IMR-90 (cell line): Measurements from ENCODE around the gene PAK5. TPM values are rescaled to one million over a fixed set of nuclear protein-coding genes. Genes with fewer than 3 reads are reported as not detected.

ENCODE experiments used
- ATAC-seq: fragments of 200-7000 bp; cut with Tn5 transposase; 2 replicates; pipeline ENCODE4 v1.9.1; 2020; ENCODE audit warnings: low read depth, mild to moderate bottlenecking, moderate library complexity
- BruUV-seq: library from RNA; stranded (reverse); fragments of 400-500 nt; replicated peaks from 2 replicates; lab custom pipeline; 2021; lab: Mats Ljungman, UMichigan
- CTCF ChIA-PET: fragments of 300-600 bp; formaldehyde crosslinking; extraction: SDS; loops from one replicate; lab custom pipeline; 2021; ENCODE audit warnings: antibody characterized with exemption; lab: Yijun Ruan, JAX
- POLR2A ChIA-PET: fragments of 300-600 bp; sonication (Branson Sonifier 250); formaldehyde crosslinking; loops from one replicate; lab custom pipeline; 2022; ENCODE audit warnings: antibody characterized with exemption; ENCODE audit not compliant: unreplicated experiment; lab: Charles Lee
- DNase-seq: peaks from one replicate; pipeline ENCODE4 v3.0.0; 2013
- H2AFZ ChIP-seq: replicated peaks from 2 replicates; pipeline ENCODE3; 2013; ENCODE audit warnings: low read length, mild to moderate bottlenecking; ENCODE audit not compliant: poor library complexity
- H2AK5ac ChIP-seq: 2 replicates; pipeline ENCODE4 v1.6.1; 2013; ENCODE audit warnings: low read depth, low read length, inconsistent platforms
- H2AK9ac ChIP-seq: replicated peaks from 2 replicates; pipeline ENCODE3; 2013; ENCODE audit warnings: mild to moderate bottlenecking, low read depth, low read length, moderate library complexity; ENCODE audit not compliant: poor library complexity
- H2BK120ac ChIP-seq: 2 replicates; pipeline ENCODE4 v1.6.1; 2013; ENCODE audit warnings: low read depth, low read length, inconsistent platforms
- H2BK15ac ChIP-seq: 3 replicates; pipeline ENCODE4 v1.6.1; 2013; ENCODE audit warnings: low read depth, low read length, inconsistent platforms
- H2BK20ac ChIP-seq: 2 replicates; pipeline ENCODE4 v1.6.1; 2013; ENCODE audit warnings: low read depth, mild to moderate bottlenecking, inconsistent platforms, low read length, moderate library complexity
- H2BK5ac ChIP-seq: 2 replicates; pipeline ENCODE4 v1.6.1; 2013; ENCODE audit warnings: mild to moderate bottlenecking, low read depth, low read length, inconsistent platforms; ENCODE audit not compliant: poor library complexity, severe bottlenecking
- H3K14ac ChIP-seq: replicated peaks from 2 replicates; pipeline ENCODE4 v1.6.1; 2013; ENCODE audit warnings: low read depth, low read length, inconsistent platforms
- H3K18ac ChIP-seq: 2 replicates; pipeline ENCODE4 v1.6.1; 2013; ENCODE audit warnings: low read depth, low read length, control low read depth
- H3K23ac ChIP-seq: 2 replicates; pipeline ENCODE4 v1.6.1; 2013; ENCODE audit warnings: low read depth, low read length, inconsistent platforms
- H3K27ac ChIP-seq: 2 replicates; pipeline ENCODE4 v1.5.1; 2013; ENCODE audit warnings: mild to moderate bottlenecking, control low read depth, low read length; ENCODE audit not compliant: insufficient read depth
- H3K27me3 ChIP-seq: 2 replicates; pipeline ENCODE4 v1.6.1; 2013; ENCODE audit warnings: low read length; ENCODE audit not compliant: control insufficient read depth, insufficient read depth
- H3K36me3 ChIP-seq: 2 replicates; pipeline ENCODE4 v1.6.1; 2013; ENCODE audit warnings: low read length, mixed read lengths; ENCODE audit not compliant: control insufficient read depth, insufficient read depth
- H3K4ac ChIP-seq: 2 replicates; pipeline ENCODE4 v1.6.1; 2013; ENCODE audit warnings: low read depth, low read length, inconsistent platforms
- H3K4me1 ChIP-seq: 2 replicates; pipeline ENCODE4 v1.6.1; 2013; ENCODE audit warnings: low read length, mixed read lengths; ENCODE audit not compliant: control insufficient read depth, insufficient read depth
- H3K4me2 ChIP-seq: 2 replicates; pipeline ENCODE4 v1.6.1; 2013; ENCODE audit warnings: low read depth, mild to moderate bottlenecking, control low read depth, low read length, moderate library complexity
- H3K4me3 ChIP-seq: 2 replicates; pipeline ENCODE4 v1.5.1; 2013; ENCODE audit warnings: low read depth, mild to moderate bottlenecking, control low read depth, low read length, moderate library complexity; ENCODE audit not compliant: insufficient read depth
- H3K56ac ChIP-seq: 2 replicates; pipeline ENCODE4 v1.6.1; 2013; ENCODE audit warnings: low read length, inconsistent platforms; ENCODE audit not compliant: insufficient read depth; ENCODE audit errors: extremely low read depth
- H3K79me1 ChIP-seq, 2 experiments: 2 replicates each; pipeline ENCODE4 v1.6.1; 2013; ENCODE audit warnings: low read length in 2 of 2, inconsistent platforms in 1 of 2, low read depth in 1 of 2
- H3K9ac ChIP-seq: 2 replicates; pipeline ENCODE4 v1.6.1; 2013; ENCODE audit warnings: low read depth, low read length, control low read depth
- H3K9me1 ChIP-seq: 2 replicates; pipeline ENCODE4 v1.6.1; 2013; ENCODE audit warnings: low read length, inconsistent platforms; ENCODE audit not compliant: insufficient read depth
- H3K9me3 ChIP-seq: 2 replicates; pipeline ENCODE4 v1.6.1; 2013; ENCODE audit warnings: low read length; ENCODE audit not compliant: control insufficient read depth, insufficient read depth
- H4K20me1 ChIP-seq: 2 replicates; pipeline ENCODE4 v1.6.1; 2013; ENCODE audit warnings: low read length, inconsistent platforms; ENCODE audit not compliant: insufficient read depth
- H4K5ac ChIP-seq: 2 replicates; pipeline ENCODE4 v1.6.1; 2013; ENCODE audit warnings: mild to moderate bottlenecking, low read depth, low read length, control low read depth
- H4K8ac ChIP-seq, 2 experiments: 2 replicates each; pipeline ENCODE4 v1.6.1; 2013; ENCODE audit warnings: low read depth in 2 of 2, low read length in 2 of 2, control low read depth in 1 of 2, inconsistent platforms in 1 of 2
- H4K91ac ChIP-seq: 2 replicates; pipeline ENCODE4 v1.6.1; 2013; ENCODE audit warnings: low read depth, low read length, inconsistent platforms; ENCODE audit not compliant: insufficient read depth
- MAFK ChIP-seq: IDR thresholded peaks from 2 replicates; pipeline ENCODE4 v1.6.1; 2012; ENCODE audit warnings: low read depth, low read length, improper control_type of control experiment
- MAZ ChIP-seq: IDR thresholded peaks from 2 replicates; pipeline ENCODE4 v1.6.1; 2012; ENCODE audit warnings: low read depth, mild to moderate bottlenecking, low read length, improper control_type of control experiment, moderate library complexity, borderline replicate concordance
- MXI1 ChIP-seq: IDR thresholded peaks from 2 replicates; pipeline ENCODE4 v1.6.1; 2012; ENCODE audit warnings: low read depth, mild to moderate bottlenecking, low read length, moderate library complexity, borderline replicate concordance
- NFE2L2 ChIP-seq: fragments of 150-350 bp; IDR thresholded peaks from 2 replicates; pipeline ENCODE4 v1.6.1; 2016; ENCODE audit warnings: low read depth, mild to moderate bottlenecking, low read length
- RAD21 ChIP-seq: IDR thresholded peaks from 2 replicates; pipeline ENCODE4 v1.6.1; 2012; ENCODE audit warnings: low read length, improper control_type of control experiment
- SMC3 ChIP-seq: fragments of 150-350 bp; IDR thresholded peaks from 2 replicates; pipeline ENCODE4 v1.6.1; 2016; ENCODE audit warnings: low read depth, mild to moderate bottlenecking, antibody characterized with exemption, low read length, moderate library complexity
- USF2 ChIP-seq: fragments of 150-350 bp; IDR thresholded peaks from 2 replicates; pipeline ENCODE4 v1.6.1; 2017; ENCODE audit warnings: mild to moderate bottlenecking, antibody characterized with exemption, low read length, low read depth
- WGBS, 2 experiments: methylation state at CpG; one replicate each; pipeline versions ENCODE4 v1.1.5 to v1.1.7; 2013; ENCODE audit warnings: missing lambda C conversion rate in 2 of 2; ENCODE audit not compliant: insufficient read length in 1 of 2; ENCODE audit errors: extremely low coverage in 2 of 2; 5-methylcytosine and 5-hydroxymethylcytosine counted together
- dilution Hi-C: fragments of 300-500 bp; cut with HindIII; formaldehyde crosslinking; loops from one replicate; pipeline ENCODE4 v1.14.3; 2018; ENCODE audit warnings: low sequenced_read_pairs; ENCODE audit not compliant: unreplicated experiment
- in situ Hi-C: fragments of 300-500 bp; cut with MboI; formaldehyde crosslinking; loops from 3 replicates; pipeline ENCODE4 v1.14.3; 2019; ENCODE audit warnings: low sequenced_read_pairs, inconsistent platforms, mixed read lengths
- intact Hi-C: fragments of 100-400 bp; cut with micrococcal nuclease; formaldehyde crosslinking; loops from 2 replicates; pipeline ENCODE4 v1.10.0; 2022
- polyA plus RNA-seq, 3 experiments: library from polyadenylated mRNA; depleted of rRNA; stranded (reverse); fragments of >200 nt; gene quantifications; 2 replicates each; pipeline ENCODE4 v1.2.3, GENCODE V29; 2012; ENCODE audit warnings: low replicate concordance in 1 of 3
- total RNA-seq: library from RNA; depleted of rRNA; stranded (reverse); fragments of >200 nt; gene quantifications from 2 replicates; pipeline ENCODE4 v1.2.3, GENCODE V29; 2012

Gene PAK5
- total and polyA plus RNA-seq, 2 of the 4 experiments (the other 2 are of a cell fraction), result not detected

DNA sequence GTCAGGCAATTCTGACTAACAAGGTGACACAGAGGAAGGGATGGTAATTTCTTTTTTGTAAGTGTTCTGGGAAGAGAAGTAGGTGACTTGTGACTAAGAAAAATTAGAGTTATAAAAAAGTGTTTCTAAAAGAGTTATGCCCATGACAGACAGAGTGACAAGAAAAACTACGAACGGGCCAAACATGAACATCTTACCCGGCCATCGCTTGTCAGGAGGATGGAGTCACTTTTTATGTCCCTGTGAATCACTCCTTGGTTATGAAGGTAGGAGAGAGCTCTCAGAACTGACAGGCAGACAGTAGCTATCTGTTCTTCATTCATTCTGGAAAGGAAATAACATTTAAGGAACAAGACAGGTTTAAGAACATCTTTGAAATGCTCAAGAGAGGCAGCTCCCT is 281.5 kb downstream of the PAK5 start:
- in situ Hi-C loops (no loop called here), dilution Hi-C loops (no loop called here), intact Hi-C loops (no loop called here)
- TF ChIP-seq MAZ (no peak), SMC3 (no peak), NFE2L2 (no peak), RAD21 (no peak), MXI1 (no peak), USF2 (no peak), MAFK (no peak)
- Histone ChIP-seq H3K9ac (no peak overlapping the region), H3K9me1 (no peaks in the 10 kb centered on the region; the same call in 1 of the 2 replicates), H3K4me3 (no peak overlapping the region), H3K14ac (no peak overlapping the region), H2AK9ac (no peak overlapping the region), H3K9me3 (no peaks in the 10 kb centered on the region), H3K4me1 (no peaks in the 10 kb centered on the region), H2AFZ (no peak overlapping the region), H4K5ac (no peak overlapping the region), H3K4me2 (no peak overlapping the region), H2BK15ac (no peak overlapping the region), H3K27me3 (peaks cover 1% of the 10 kb centered on the region), H3K23ac (no peak overlapping the region), H3K27ac (no peak overlapping the region), H2BK120ac (no peak overlapping the region), H2BK20ac (no peak overlapping the region), H3K36me3 (no peaks in the 10 kb centered on the region), H3K79me1 (no peaks in the 10 kb centered on the region), H3K4ac (no peak overlapping the region), H4K91ac (no peak overlapping the region), H4K8ac (no peak overlapping the region), H2AK5ac (no peak overlapping the region), H3K18ac (no peak overlapping the region), H3K56ac (no peak overlapping the region), H4K20me1 (no peaks in the 10 kb centered on the region), H2BK5ac (no peak overlapping the region)
- ChIA-PET POLR2A (no interaction called here), CTCF (no interaction called here)
- no peak for ATAC-seq
- 90% methylated on average over 2 of the region's 4 CpGs; no CpG with 5 or more reads in 1 of the 2 experiments for WGBS, 2 experiments
- no peak for DNase-seq
- BruUV-seq, result no TSS peak
